ENCODE measurements around the gene PARD3.

- TF ChIP-seq POLR2A (IDR thresholded peaks at IDR 0.05) = no peak
- TF ChIP-seq, protein P1, sequence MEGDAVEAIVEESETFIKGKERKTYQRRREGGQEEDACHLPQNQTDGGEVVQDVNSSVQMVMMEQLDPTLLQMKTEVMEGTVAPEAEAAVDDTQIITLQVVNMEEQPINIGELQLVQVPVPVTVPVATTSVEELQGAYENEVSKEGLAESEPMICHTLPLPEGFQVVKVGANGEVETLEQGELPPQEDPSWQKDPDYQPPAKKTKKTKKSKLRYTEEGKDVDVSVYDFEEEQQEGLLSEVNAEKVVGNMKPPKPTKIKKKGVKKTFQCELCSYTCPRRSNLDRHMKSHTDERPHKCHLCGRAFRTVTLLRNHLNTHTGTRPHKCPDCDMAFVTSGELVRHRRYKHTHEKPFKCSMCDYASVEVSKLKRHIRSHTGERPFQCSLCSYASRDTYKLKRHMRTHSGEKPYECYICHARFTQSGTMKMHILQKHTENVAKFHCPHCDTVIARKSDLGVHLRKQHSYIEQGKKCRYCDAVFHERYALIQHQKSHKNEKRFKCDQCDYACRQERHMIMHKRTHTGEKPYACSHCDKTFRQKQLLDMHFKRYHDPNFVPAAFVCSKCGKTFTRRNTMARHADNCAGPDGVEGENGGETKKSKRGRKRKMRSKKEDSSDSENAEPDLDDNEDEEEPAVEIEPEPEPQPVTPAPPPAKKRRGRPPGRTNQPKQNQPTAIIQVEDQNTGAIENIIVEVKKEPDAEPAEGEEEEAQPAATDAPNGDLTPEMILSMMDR (IDR thresholded peaks at IDR 0.05) = no peak
These were observed 487.9 kb downstream of the PARD3 start for GRCh38 chr10:34327184-34327583.
